Vagina (tissue), 2 donors: ENCODE measurements around the gene NDUFAF7. TPM values are rescaled to one million over a fixed set of nuclear protein-coding genes. Genes with fewer than 3 reads are reported as not detected.
"Not testable (repeated sequence)": the region's sequence is repeated elsewhere in the genome, so short reads cannot be mapped to it uniquely, and the experiment has no call there.

ENCODE experiments used
- DNase-seq, 2 donors: peaks; one replicate each; pipeline ENCODE4 v3.0.0-alpha.2; 2017; ENCODE audit errors: extremely low spot score in 2 of 2
- H3K27ac ChIP-seq: fragments of 200-600 bp; sonication (generic); one replicate; pipeline ENCODE4 v1.5.1; 2019
- H3K27me3 ChIP-seq: fragments of 200-600 bp; sonication (generic); one replicate; pipeline ENCODE4 v1.5.1; 2019
- H3K36me3 ChIP-seq, 2 donors: fragments of 200-600 bp; sonication (generic); one replicate each; pipeline ENCODE4 v1.5.1; 2017 to 2019
- H3K4me1 ChIP-seq: fragments of 200-600 bp; sonication (generic); one replicate; pipeline ENCODE4 v1.5.1; 2019
- H3K4me3 ChIP-seq, 2 donors: fragments of 200-600 bp; sonication (generic); 1 replicate in 1 of 2; 2 replicates in 1 of 2; pipeline ENCODE4 v1.5.1; 2016 to 2019
- H3K9me3 ChIP-seq: fragments of 200-600 bp; sonication (generic); one replicate; pipeline ENCODE4 v1.5.1; 2019
- CTCF ChIP-seq, 3 experiments: fragments of 450-650 bp in 2 of 3; fragments of 200-600 bp in 1 of 3; sonication (generic) in 1 of 3; IDR thresholded peaks; one replicate each; pipeline ENCODE4 v1.5.1; 2017 to 2019; ENCODE audit warnings: antibody characterized with exemption in 3 of 3, mild to moderate bottlenecking in 2 of 3, moderate library complexity in 2 of 3
- POLR2A ChIP-seq, 2 donors: fragments of 450-650 bp; IDR thresholded peaks; one replicate each; pipeline ENCODE4 v1.6.1; 2017; ENCODE audit warnings: antibody characterized with exemption in 2 of 2, mild to moderate bottlenecking in 2 of 2, moderate library complexity in 2 of 2
- POLR2AphosphoS5 ChIP-seq, 2 donors: sonication (generic); formaldehyde crosslinking; IDR thresholded peaks; one replicate each; pipeline ENCODE4 v1.9.0; 2017; ENCODE audit warnings: antibody characterized with exemption in 2 of 2, mild to moderate bottlenecking in 2 of 2, low read depth in 1 of 2; ENCODE audit not compliant: insufficient read depth in 1 of 2
- intact Hi-C: fragments of 100-400 bp; cut with DNase I; formaldehyde crosslinking; loops from one replicate; pipeline ENCODE4 v1.15.1; 2023
- total RNA-seq: library from RNA; depleted of rRNA; stranded (reverse); fragments of >200 nt; gene quantifications from one replicate; pipeline ENCODE4 v1.2.3, GENCODE V29; 2016

Gene NDUFAF7
- total RNA-seq, 1 donor from 2014 or later, result 18.4 TPM

- Histone ChIP-seq H3K27ac (no peak overlapping the region), H3K36me3 (peaks cover 2 to 94% of the 10 kb centered on the region in 2 donors), H3K4me1 (no peaks in the 10 kb centered on the region), H3K27me3 (no peaks in the 10 kb centered on the region), H3K9me3 (peaks cover 3% of the 10 kb centered on the region), H3K4me3 (no peak overlapping the region)
- no peak for DNase-seq
- intact Hi-C loops, result no loop called here
- no peak for TF ChIP-seq POLR2A (IDR thresholded peaks at IDR 0.05)
- TF ChIP-seq CTCF (IDR thresholded peaks at IDR 0.05), result no peak
- TF ChIP-seq POLR2AphosphoS5 (IDR thresholded peaks at IDR 0.05; ENCODE audit: insufficient read depth in 1 of 2, low read depth in 1 of 2), result no peak
Measured at GRCh38 chr2:37205689-37206341, 25.6 kb upstream of the NDUFAF7 start.

GRCh38 chr2:37206760-37207159 is 24.7 kb upstream of the NDUFAF7 start:
- H3K9me3 ChIP-seq, DNase-seq, H3K4me3 ChIP-seq, H3K4me1 ChIP-seq, H3K27ac ChIP-seq, intact Hi-C loops, H3K27me3 ChIP-seq: not testable (repeated sequence)
- H3K36me3 ChIP-seq, result peaks cover 0 to 94% of the 10 kb centered on the region in 2 donors

GRCh38 chr2:37211212-37211611 is 20.2 kb upstream of the NDUFAF7 start:
- H3K27me3 ChIP-seq, result no peaks in the 10 kb centered on the region
- no peak overlapping the region for H3K27ac ChIP-seq
- H3K4me1 ChIP-seq, result no peaks in the 10 kb centered on the region
- intact Hi-C loops, result no loop called here
- H3K36me3 ChIP-seq, result peaks cover 0 to 86% of the 10 kb centered on the region in 2 donors
- no peak for TF ChIP-seq POLR2A (IDR thresholded peaks at IDR 0.05)
- no peak for TF ChIP-seq POLR2AphosphoS5 (IDR thresholded peaks at IDR 0.05; ENCODE audit: insufficient read depth in 1 of 2, low read depth in 1 of 2)
- no peak for TF ChIP-seq CTCF (IDR thresholded peaks at IDR 0.05)
- H3K9me3 ChIP-seq, result peaks cover 3% of the 10 kb centered on the region
- no peak overlapping the region for H3K4me3 ChIP-seq
- no peak for DNase-seq

GRCh38 chr2:37211939-37212338 is 19.5 kb upstream of the NDUFAF7 start:
- intact Hi-C loops, result no loop called here
- no peak for DNase-seq
- H3K36me3 ChIP-seq, result peaks cover 0 to 86% of the 10 kb centered on the region in 2 donors
- peaks cover 3% of the 10 kb centered on the region for H3K9me3 ChIP-seq
- H3K4me3 ChIP-seq, result no peak overlapping the region
- no peaks in the 10 kb centered on the region for H3K27me3 ChIP-seq
- H3K27ac ChIP-seq, result no peak overlapping the region
- no peaks in the 10 kb centered on the region for H3K4me1 ChIP-seq
- TF ChIP-seq CTCF (IDR thresholded peaks at IDR 0.05) (no peak), POLR2AphosphoS5 (IDR thresholded peaks at IDR 0.05; ENCODE audit: insufficient read depth in 1 of 2, low read depth in 1 of 2) (no peak), POLR2A (IDR thresholded peaks at IDR 0.05) (no peak)

- H3K4me1 ChIP-seq, result no peaks in the 10 kb centered on the region
- no peaks in the 10 kb centered on the region for H3K9me3 ChIP-seq
- no peak overlapping the region for H3K4me3 ChIP-seq
- TF ChIP-seq POLR2A (IDR thresholded peaks at IDR 0.05) (no peak), POLR2AphosphoS5 (IDR thresholded peaks at IDR 0.05; ENCODE audit: insufficient read depth in 1 of 2, low read depth in 1 of 2) (no peak), CTCF (IDR thresholded peaks at IDR 0.05) (no peak)
- H3K27ac ChIP-seq, result no peak overlapping the region
- H3K27me3 ChIP-seq, result no peaks in the 10 kb centered on the region
- no peak for DNase-seq
- intact Hi-C loops, result no loop called here
- peaks cover 0 to 66% of the 10 kb centered on the region in 2 donors for H3K36me3 ChIP-seq
Measured at GRCh38 chr2:37215250-37215649, 16.2 kb upstream of the NDUFAF7 start.
